ENCODE results near the gene MTUS2.
A peak's percentile ranks its signal among the peaks of the same experiment; 100 is the strongest.

The MTUS2 gene
- long read RNA-seq, donor 1, partial matches to known transcripts: 0 of 1 reads
- long read RNA-seq, donor 1, other reads (novel, unspliced or antisense): 0 of 1 reads
- long read RNA-seq, donor 2: 0 reads
- long read RNA-seq, donor 3: 0 reads
- long read RNA-seq, donor 4: 0 reads
- long read RNA-seq, donor 5, partial matches to known transcripts: 0 of 1 reads
- long read RNA-seq, donor 5, other reads (novel, unspliced or antisense): 0 of 1 reads
- long read RNA-seq, donor 6: 0 reads
- long read RNA-seq, donor 7: 0 reads
- long read RNA-seq, donor 8: 0 reads

GRCh38 chr13:28820099-28821051, at the start of gene MTUS2:
Gene MTUS2 (plus strand): TSS chr13:28820339.
- DNase-seq: peak; percentile 78

- no peak for DNase-seq
Observed at GRCh38 chr13:28778308-28779215, 41.6 kb upstream of the MTUS2 start.

GRCh38 chr13:28792992-28793391, 27.1 kb upstream of the MTUS2 start:
- DNase-seq: no peak

GRCh38 chr13:28794396-28794795, 25.7 kb upstream of the MTUS2 start:
- DNase-seq: no peak

GRCh38 chr13:28796938-28797257, 23.2 kb upstream of the MTUS2 start:
- DNase-seq: no peak

GRCh38 chr13:28805193-28805819, 14.8 kb upstream of the MTUS2 start:
- no peak for DNase-seq

- DNase-seq: no peak
Observed at GRCh38 chr13:28817204-28817603, 2.9 kb upstream of the MTUS2 start.

- DNase-seq: peak; percentile 51
Observed at GRCh38 chr13:28819046-28819730, 951 bp upstream of the MTUS2 start.

- no peak for DNase-seq
Observed at GRCh38 chr13:28819735-28820098, 422 bp upstream of the MTUS2 start.

GRCh38 chr13:28822151-28822550, 2.0 kb downstream of the MTUS2 start:
- no peak for DNase-seq

GRCh38 chr13:28822801-28823200, 2.7 kb downstream of the MTUS2 start:
- DNase-seq: no peak

- no peak for DNase-seq
Observed at GRCh38 chr13:28825379-28825778, 5.2 kb downstream of the MTUS2 start.

GRCh38 chr13:28826368-28826767, 6.2 kb downstream of the MTUS2 start:
- DNase-seq: no peak

- no peak for DNase-seq
Observed at GRCh38 chr13:28830580-28830979, 10.4 kb downstream of the MTUS2 start.

- DNase-seq: no peak
Observed at GRCh38 chr13:28831117-28831516, 11.0 kb downstream of the MTUS2 start.

GRCh38 chr13:28837111-28837510, 17.0 kb downstream of the MTUS2 start:
- DNase-seq: no peak

GRCh38 chr13:28843639-28844038, 23.5 kb downstream of the MTUS2 start:
- DNase-seq: no peak

- no peak for DNase-seq
Observed at GRCh38 chr13:28849441-28849840, 29.3 kb downstream of the MTUS2 start.

- no peak for DNase-seq
Observed at GRCh38 chr13:28850226-28850625, 30.1 kb downstream of the MTUS2 start.

- no peak for DNase-seq
Observed at GRCh38 chr13:28851422-28851821, 31.3 kb downstream of the MTUS2 start.

GRCh38 chr13:28854657-28855056, 34.5 kb downstream of the MTUS2 start:
- no peak for DNase-seq

- DNase-seq: no peak
Observed at GRCh38 chr13:28856287-28856686, 36.1 kb downstream of the MTUS2 start.

Measured in right kidney (tissue), 9 donors.